GM12892 (cell line): ENCODE measurements around the gene KCNC4.

Source experiments
- POLR2A ChIP-seq: IDR thresholded peaks from 2 replicates; pipeline ENCODE4 v1.6.1; 2011; ENCODE audit warnings: low read depth, low read length, control low read depth
- TAF1 ChIP-seq: IDR thresholded peaks from 2 replicates; pipeline ENCODE4 v1.6.1; 2011; ENCODE audit warnings: low read depth, mild to moderate bottlenecking, control low read depth, low read length, borderline replicate concordance

GRCh38 chr1:110161849-110162248 lies 48.3 kb upstream of the KCNC4 start:
- TF ChIP-seq POLR2A (no peak), TAF1 (no peak)
